K562 (cell line): Measurements from ENCODE around the gene ERLEC1. TPM values are rescaled to one million over a fixed set of nuclear protein-coding genes. Genes with fewer than 3 reads are reported as not detected.
"Not testable (repeated sequence)": the region's sequence is repeated elsewhere in the genome, so short reads cannot be mapped to it uniquely, and the experiment has no call there.

ENCODE experiments used
- ATAC-seq: fragments of 200-7000 bp; cut with Tn5 transposase; 3 replicates; pipeline ENCODE4 v1.9.1; 2020; ENCODE audit warnings: moderate library complexity
- BruUV-seq: library from RNA; stranded (reverse); fragments of 400-500 nt; replicated peaks from 2 replicates; lab custom pipeline; 2021; lab: Mats Ljungman, UMichigan
- CTCF ChIA-PET: fragments of 300-600 bp; formaldehyde crosslinking; extraction: SDS; loops from one replicate; lab custom pipeline; 2021; ENCODE audit warnings: low intra/inter-chr PET ratio; lab: Yijun Ruan, JAX
- POLR2A ChIA-PET: fragments of 300-600, 350-650 bp; sonication (Branson Sonifier 250); formaldehyde crosslinking; extraction: SDS; loops from one replicate; lab custom pipeline; 2021; ENCODE audit warnings: antibody characterized with exemption, inconsistent platforms; lab: Yijun Ruan, JAX
- DNase-seq, 4 experiments: peaks; one replicate each; pipeline versions ENCODE4 v3.0.0 to v3.0.0-alpha.2; 2011 to 2018; ENCODE audit warnings: low spot score in 3 of 4, mixed read lengths in 3 of 4; ENCODE audit errors: extremely low read depth in 1 of 4
- FAIRE-seq: peaks from 2 replicates; lab custom pipeline; 2011; peaks lifted over from hg19 to GRCh38; lab: Jason Lieb, UNC
- H2AFZ ChIP-seq: 2 replicates; pipeline ENCODE4 v1.6.0; 2011; ENCODE audit warnings: low read depth, low read length, control low read depth, inconsistent platforms
- H3K27ac ChIP-seq: fragments of 200-600 bp; 3 replicates; pipeline ENCODE4 v1.8.0; 2011; ENCODE audit warnings: low read depth, mild to moderate bottlenecking, control low read depth, inconsistent platforms, low read length, moderate library complexity, mixed read lengths; ENCODE audit errors: extremely low read depth
- H3K27me3 ChIP-seq, 2 experiments: fragments of 300-600 bp in 1 of 2; 2 replicates in 1 of 2; 3 replicates in 1 of 2; pipeline versions ENCODE4 v1.6.0 to v1.8.0; 2011; ENCODE audit warnings: inconsistent platforms in 2 of 2, low read length in 2 of 2, mild to moderate bottlenecking in 1 of 2, mixed read lengths in 1 of 2, moderate library complexity in 1 of 2; ENCODE audit not compliant: control insufficient read depth in 2 of 2, insufficient read depth in 2 of 2
- H3K36me3 ChIP-seq: fragments of 300-600 bp; 3 replicates; pipeline ENCODE4 v1.8.0; 2011; ENCODE audit warnings: mild to moderate bottlenecking, low read length, inconsistent platforms; ENCODE audit not compliant: control insufficient read depth, insufficient read depth
- H3K4me1 ChIP-seq, 2 experiments: fragments of 200-600 bp in 1 of 2; replicated peaks in 1 of 2; 2 replicates in 1 of 2; 3 replicates in 1 of 2; pipeline versions ENCODE4 v1.5.1 to v1.8.0; 2011; ENCODE audit warnings: inconsistent platforms in 2 of 2, low read length in 2 of 2, mild to moderate bottlenecking in 1 of 2, mixed read lengths in 1 of 2, moderate library complexity in 1 of 2; ENCODE audit not compliant: control insufficient read depth in 2 of 2, insufficient read depth in 2 of 2
- H3K4me2 ChIP-seq: 2 replicates; pipeline ENCODE4 v1.6.1; 2011; ENCODE audit warnings: low read length, control low read depth, inconsistent platforms, mixed read lengths; ENCODE audit not compliant: insufficient read depth
- H3K4me3 ChIP-seq: fragments of 200-600 bp; sonication (generic), shearing (Covaris generic); 2 replicates; pipeline ENCODE4 v1.5.1; 2016; ENCODE audit warnings: control low read depth, inconsistent platforms
- H3K79me2 ChIP-seq: fragments of 200-600 bp; 3 replicates; pipeline ENCODE4 v1.8.0; 2011; ENCODE audit warnings: low read length, inconsistent platforms; ENCODE audit not compliant: control insufficient read depth, insufficient read depth
- H3K9ac ChIP-seq, 2 experiments: 2 replicates each; pipeline versions ENCODE4 v1.6.0 to v1.6.1; 2011; ENCODE audit warnings: low read depth in 2 of 2, low read length in 2 of 2, control low read depth in 1 of 2, inconsistent platforms in 1 of 2, mild to moderate bottlenecking in 1 of 2, mixed read lengths in 1 of 2; ENCODE audit not compliant: insufficient read depth in 1 of 2
- H3K9me1 ChIP-seq: one replicate; pipeline ENCODE4 v1.6.0; 2011; ENCODE audit warnings: inconsistent platforms, mild to moderate bottlenecking, low read length, moderate library complexity; ENCODE audit not compliant: control insufficient read depth, insufficient read depth
- H3K9me3 ChIP-seq: replicated peaks from 2 replicates; pipeline ENCODE4 v1.5.1; 2011; ENCODE audit warnings: low read depth, low read length, inconsistent platforms; ENCODE audit not compliant: control insufficient read depth, insufficient read depth
- H4K20me1 ChIP-seq: replicated peaks from 2 replicates; pipeline ENCODE4 v1.6.1; 2011; ENCODE audit warnings: low read length, inconsistent platforms, mixed read lengths; ENCODE audit not compliant: control insufficient read depth, insufficient read depth
- CBFA2T2 ChIP-seq: fragments of 450-650 bp; conservative IDR thresholded peaks from 2 replicates; pipeline ENCODE4 v1.6.1; 2017; ENCODE audit warnings: mild to moderate bottlenecking
- CBFA2T3 ChIP-seq: fragments of 450-650 bp; IDR thresholded peaks from 2 replicates; pipeline ENCODE4 v1.6.1; 2017
- DEAF1 ChIP-seq: fragments of 450-650 bp; formaldehyde crosslinking; IDR thresholded peaks from 2 replicates; pipeline ENCODE4 v1.4.0; 2020; ENCODE audit warnings: mild to moderate bottlenecking, moderate library complexity
- TCF3 ChIP-seq: sonication (generic); formaldehyde crosslinking; IDR thresholded peaks from 2 replicates; pipeline ENCODE4 v1.4.0; 2020; ENCODE audit warnings: mild to moderate bottlenecking, missing genetic modification reagents
- ZNF263 ChIP-seq: sonication (generic); formaldehyde crosslinking; IDR thresholded peaks from 2 replicates; pipeline ENCODE4 v1.8.0; 2022; ENCODE audit warnings: mild to moderate bottlenecking, missing genetic modification reagents, borderline replicate concordance
- WGBS: fragments of 100-300 bp; shearing (Covaris generic); methylation state at CpG from one replicate; pipeline ENCODE4 v1.1.6; 2016; ENCODE audit warnings: low coverage, mixed read lengths; ENCODE audit not compliant: insufficient coverage; ENCODE audit errors: missing lambda C conversion rate; 5-methylcytosine and 5-hydroxymethylcytosine counted together
- in situ Hi-C: fragments of 300-500 bp; cut with MboI; formaldehyde crosslinking; loops from 4 replicates; pipeline ENCODE4 v1.15.0; 2018; ENCODE audit warnings: inconsistent platforms, mixed read lengths
- intact Hi-C: fragments of 100-400 bp; cut with micrococcal nuclease; formaldehyde crosslinking; loops from 2 replicates; pipeline ENCODE4 v1.14.2; 2022
- polyA plus RNA-seq, 8 experiments: library from polyadenylated mRNA; depleted of rRNA in 4 of 8; stranded (reverse) in 5 of 8; unstranded in 3 of 8; fragments of >200 nt; fragmentation: Nextera tagmentation in 2 of 8; fragmentation: Illumina TruSeq in 1 of 8; extraction: Ambion mirVana in 2 of 8; extraction: Trizol in 1 of 8; gene quantifications; 2 replicates each; pipeline versions ENCODE4 v1.2.1 to v1.2.3, GENCODE V29; 2011 to 2014; ENCODE audit warnings: inconsistent platforms in 1 of 8, missing spikeins in 1 of 8
- total RNA-seq, 7 experiments: library from RNA; depleted of rRNA in 6 of 7; stranded (reverse); fragments of >200 nt in 6 of 7; fragmentation: Illumina TruSeq in 2 of 7; extraction: Trizol in 2 of 7; gene quantifications; 2 replicates each; pipeline versions ENCODE4 v1.2.1 to v1.2.3, GENCODE V29; 2011 to 2021; ENCODE audit warnings: low replicate concordance in 1 of 7

Gene ERLEC1
- total and polyA plus RNA-seq, 9 of the 15 experiments (the other 6 are each of a cell fraction or from before 2014, with no cell fraction given): 12.0 to 41.6 (median 30.6) TPM

GRCh38 chr2:53757206-53757605 is 29.6 kb upstream of the ERLEC1 start:
- H3K4me2 ChIP-seq, H3K4me1 ChIP-seq, FAIRE-seq, H2AFZ ChIP-seq, H3K9me1 ChIP-seq, H3K27ac ChIP-seq, H3K79me2 ChIP-seq, H3K9me3 ChIP-seq, intact Hi-C loops, H3K4me3 ChIP-seq, H3K27me3 ChIP-seq, BruUV-seq, CTCF ChIA-PET, in situ Hi-C loops, H4K20me1 ChIP-seq, ATAC-seq, DNase-seq, H3K9ac ChIP-seq: not testable (repeated sequence)
- 90% methylated on average over 13 of the region's 14 CpGs for WGBS
- peaks cover 11% of the 10 kb centered on the region; the same call in 2 of the 3 replicates for H3K36me3 ChIP-seq
- POLR2A ChIA-PET: interaction anchor here (0.8 to 2.0 kb wide), 3 partner anchors 10 to 155 kb away, joined by 3 to 10 read pairs (median 4); partner anchors contain the start of gene CHAC2

GRCh38 chr2:53765767-53766166 is 21.1 kb upstream of the ERLEC1 start:
- TF ChIP-seq DEAF1 (CRISPR knock-in tag) (no peak), CBFA2T2 (0 out of 2 replicates have a peak, but pooled peaks have one; percentile 11), ZNF263 (CRISPR knock-in tag) (peak; percentile 86), CBFA2T3 (peak; percentile 60), TCF3 (CRISPR knock-in tag) (peak; percentile 47)
- TF ChIP-seq, all 486 proteins: peak for 4
- Histone ChIP-seq H3K79me2 (peaks cover 56% of the 10 kb centered on the region), H4K20me1 (no peaks in the 10 kb centered on the region; the same call in 1 of the 2 replicates), H3K9me3 (no peaks in the 10 kb centered on the region), H3K4me3 (no peak overlapping the region), H3K27ac (peak overlapping the region; percentile 38; the same call in 2 of the 3 replicates), H3K9me1 (no peaks in the 10 kb centered on the region), H3K27me3 (no peaks in the 10 kb centered on the region), H3K4me2 (peak overlapping the region; percentile 39), H3K9ac (peak overlapping the region in 1 of 2 experiments; percentile 83; a peak in 1 of 4 replicates), H3K36me3 (peaks cover 30% of the 10 kb centered on the region; the same call in 2 of the 3 replicates), H3K4me1 (peaks cover 0 to 31% of the 10 kb centered on the region in 2 experiments; a peak in 3 of 5 replicates), H2AFZ (peak overlapping the region; percentile 35; the same call in 1 of the 2 replicates)
- WGBS: 0% methylated on average over 1 of the region's 1 CpG
- DNase-seq: peak in 3 of 4 experiments; percentile 18 to 41 (median 29)
- intact Hi-C loops: loop anchor here (2.0 to 5.0 kb wide), 2 partner anchors 21 to 98 kb away; partner anchors contain the start of genes ASB3 and ERLEC1
- ChIA-PET POLR2A (no interaction called here), CTCF (no interaction called here)
- no TSS peak for BruUV-seq
- peak; percentile 13 for ATAC-seq
- FAIRE-seq: peak; percentile 46
- in situ Hi-C loops: no loop called here
